Measurements from ENCODE around the gene LNX2. TPM values are rescaled to one million over a fixed set of nuclear protein-coding genes. Genes with fewer than 3 reads are reported as not detected.

LNX2 gene
- total and polyA plus RNA-seq, 2 donors (not counting 1 experiment from before 2014, with no cell fraction given), result 2.9 to 10.9 TPM

- Histone ChIP-seq H3K4me3 (ENCODE audit: control extremely low read depth in 1 of 5, extremely low read depth in 1 of 5, insufficient read depth in 1 of 5, low read depth in 2 of 5, low read length in 4 of 5) (no peak overlapping the region), H3K36me3 (replicated peaks in 1 of 2; ENCODE audit: control extremely low read depth in 1 of 2, control insufficient read depth in 1 of 2, extremely low read depth in 1 of 2, insufficient read depth in 2 of 2, low read length in 1 of 2) (no peaks in the 10 kb centered on the region), H3K79me2 (ENCODE audit: control insufficient read depth, insufficient read depth, low read length) (no peaks in the 10 kb centered on the region), H3K4me1 (ENCODE audit: control insufficient read depth in 2 of 2, insufficient read depth in 2 of 2, low read length in 2 of 2) (no peaks in the 10 kb centered on the region), H3K27me3 (replicated peaks in 1 of 4; ENCODE audit: control extremely low read depth in 1 of 4, control insufficient read depth in 3 of 4, insufficient read depth in 4 of 4, low read length in 3 of 4) (no peaks in the 10 kb centered on the region), H3K9ac (ENCODE audit: low read length) (no peak overlapping the region), H3K9me3 (ENCODE audit: control extremely low read depth in 1 of 3, control insufficient read depth in 2 of 3, insufficient read depth in 1 of 3, low read length in 2 of 3) (no peaks in the 10 kb centered on the region), H3K27ac (ENCODE audit: low read length in 2 of 2) (no peak overlapping the region), H4K20me1 (ENCODE audit: control insufficient read depth, insufficient read depth, low read length, poor library complexity, severe bottlenecking) (no peaks in the 10 kb centered on the region), H2AFZ (ENCODE audit: insufficient read depth, low read depth, low read length, poor library complexity, severe bottlenecking) (no peak overlapping the region), H3K4me2 (replicated peaks; ENCODE audit: low read depth, low read length, poor library complexity, severe bottlenecking) (no peak overlapping the region)
- H3K9me3 Mint-ChIP-seq (ENCODE audit: insufficient read depth), result no peaks in the 10 kb centered on the region
- no peaks in the 10 kb centered on the region for H3K4me1 Mint-ChIP-seq
- ChIA-PET CTCF (no interaction called here), POLR2A (no interaction called here)
- no peak overlapping the region for H3K4me3 Mint-ChIP-seq
- ATAC-seq (ENCODE audit: low read depth), result no peak
- no peak overlapping the region for H3K27ac Mint-ChIP-seq
- DNase-seq, result no peak
- TF ChIP-seq CTCF (IDR thresholded peaks at IDR 0.05), result no peak
- no peak for TF ChIP-seq EZH2 (IDR thresholded peaks at IDR 0.05; ENCODE audit: borderline replicate concordance, insufficient read depth, low read depth, low read length, poor library complexity, severe bottlenecking)
- no peaks in the 10 kb centered on the region for H3K27me3 Mint-ChIP-seq
- WGBS (ENCODE audit: insufficient coverage), result 39% methylated on average over 3 of the region's 10 CpGs
- intact Hi-C loops (cut with micrococcal nuclease), result no loop called here
Observed at GRCh38 chr13:27496536-27497273, 123.6 kb downstream of the LNX2 start.

- ChIA-PET CTCF (no interaction called here), POLR2A (no interaction called here)
- no peaks in the 10 kb centered on the region for H3K9me3 Mint-ChIP-seq (ENCODE audit: insufficient read depth)
- H3K27ac Mint-ChIP-seq, result no peak overlapping the region
- intact Hi-C loops (cut with micrococcal nuclease), result no loop called here
- no peak overlapping the region for H3K27ac ChIP-seq (ENCODE audit: low read length in 2 of 2)
- no peaks in the 10 kb centered on the region for H4K20me1 ChIP-seq (ENCODE audit: control insufficient read depth, insufficient read depth, low read length, poor library complexity, severe bottlenecking)
- no peaks in the 10 kb centered on the region for H3K9me3 ChIP-seq (ENCODE audit: control extremely low read depth in 1 of 3, control insufficient read depth in 2 of 3, insufficient read depth in 1 of 3, low read length in 2 of 3)
- 100% methylated on average over 3 of the region's 4 CpGs for WGBS (ENCODE audit: insufficient coverage)
- no peaks in the 10 kb centered on the region for H3K4me1 ChIP-seq (ENCODE audit: control insufficient read depth in 2 of 2, insufficient read depth in 2 of 2, low read length in 2 of 2)
- no peak overlapping the region for H2AFZ ChIP-seq (ENCODE audit: insufficient read depth, low read depth, low read length, poor library complexity, severe bottlenecking)
- H3K4me2 ChIP-seq (replicated peaks; ENCODE audit: low read depth, low read length, poor library complexity, severe bottlenecking), result no peak overlapping the region
- no peaks in the 10 kb centered on the region for H3K79me2 ChIP-seq (ENCODE audit: control insufficient read depth, insufficient read depth, low read length)
- no peak overlapping the region for H3K4me3 Mint-ChIP-seq
- H3K36me3 ChIP-seq (replicated peaks in 1 of 2; ENCODE audit: control extremely low read depth in 1 of 2, control insufficient read depth in 1 of 2, extremely low read depth in 1 of 2, insufficient read depth in 2 of 2, low read length in 1 of 2), result no peaks in the 10 kb centered on the region
- DNase-seq (no peak), ATAC-seq (ENCODE audit: low read depth) (no peak)
- no peak overlapping the region for H3K4me3 ChIP-seq (ENCODE audit: control extremely low read depth in 1 of 5, extremely low read depth in 1 of 5, insufficient read depth in 1 of 5, low read depth in 2 of 5, low read length in 4 of 5)
- H3K27me3 ChIP-seq (replicated peaks in 1 of 4; ENCODE audit: control extremely low read depth in 1 of 4, control insufficient read depth in 3 of 4, insufficient read depth in 4 of 4, low read length in 3 of 4), result no peaks in the 10 kb centered on the region
- H3K27me3 Mint-ChIP-seq, result no peaks in the 10 kb centered on the region
- no peaks in the 10 kb centered on the region for H3K4me1 Mint-ChIP-seq
- no peak for TF ChIP-seq CTCF (IDR thresholded peaks at IDR 0.05)
- no peak overlapping the region for H3K9ac ChIP-seq (ENCODE audit: low read length)
Observed at GRCh38 chr13:27496006-27496405, 124.3 kb downstream of the LNX2 start.

Other genes starting within 250 kb of the LNX2 start
- 114 and 122 TPM in 2 replicates for gene GTF3A, start 195.9 kb downstream of the LNX2 start, total RNA-seq
- gene GTF3A, start 195.9 kb downstream of the LNX2 start, polyA plus RNA-seq, result 158 and 169 TPM in 2 replicates
- gene MTIF3, start 170.0 kb downstream of the LNX2 start, total RNA-seq, result 78.1 and 86.8 TPM in 2 replicates
- gene MTIF3, start 170.0 kb downstream of the LNX2 start, polyA plus RNA-seq, result 94.8 and 171 TPM in 2 replicates
- gene POLR1D, start 1.4 kb upstream of the LNX2 start, total RNA-seq, result 129 and 130 TPM in 2 replicates
- gene POLR1D, start 1.4 kb upstream of the LNX2 start, polyA plus RNA-seq, result 144 and 175 TPM in 2 replicates
- gene GSX1, start 172.0 kb upstream of the LNX2 start, total RNA-seq, result not detected in 2 replicates
- not detected in 2 replicates for gene GSX1, start 172.0 kb upstream of the LNX2 start, polyA plus RNA-seq